CD4-positive, CD25-positive, alpha-beta regulatory T cell (primary cell): ENCODE results near the gene HAUS3. TPM values are rescaled to one million over a fixed set of nuclear protein-coding genes. Genes with fewer than 3 reads are reported as not detected.

ENCODE experiments used
- ATAC-seq, 2 donors: fragments of 150-1000 bp; cut with Tn5 transposase; one replicate each; pipeline ENCODE4 v1.10.0; 2021; ENCODE audit warnings: low read depth in 2 of 2, moderate number of reproducible peaks in 2 of 2, moderate library complexity in 1 of 2
- DNase-seq, 3 donors: peaks; one replicate each; pipeline versions ENCODE4 v3.0.0 to v3.0.0-alpha.2; 2012 to 2022; ENCODE audit warnings: mixed read lengths in 1 of 3
- H3K27ac ChIP-seq: one replicate; pipeline ENCODE4 v1.7.0; 2013; ENCODE audit warnings: mild to moderate bottlenecking, low read length; ENCODE audit not compliant: insufficient read depth, poor library complexity, severe bottlenecking
- H3K27me3 ChIP-seq: one replicate; pipeline ENCODE4 v1.7.0; 2013; ENCODE audit warnings: low read length; ENCODE audit not compliant: control insufficient read depth, insufficient read depth
- H3K36me3 ChIP-seq: one replicate; pipeline ENCODE4 v1.7.0; 2013; ENCODE audit warnings: mild to moderate bottlenecking, low read length, moderate library complexity; ENCODE audit not compliant: control insufficient read depth, insufficient read depth
- H3K4me1 ChIP-seq: 2 replicates; pipeline ENCODE4 v1.7.0; 2013; ENCODE audit warnings: mild to moderate bottlenecking, low read length; ENCODE audit not compliant: insufficient read depth, control insufficient read depth, poor library complexity, severe bottlenecking
- H3K4me3 ChIP-seq: one replicate; pipeline ENCODE4 v1.7.0; 2013; ENCODE audit warnings: low read depth, mild to moderate bottlenecking, low read length, moderate library complexity
- H3K9me3 ChIP-seq, 2 experiments: 1 replicate in 1 of 2; 2 replicates in 1 of 2; pipeline ENCODE4 v1.7.0; 2013; ENCODE audit warnings: low read length in 2 of 2, mild to moderate bottlenecking in 1 of 2, moderate library complexity in 1 of 2; ENCODE audit not compliant: control insufficient read depth in 2 of 2
- H3K27ac Mint-ChIP-seq, 3 donors: one replicate each; pipeline ENCODE4 v1.8.0; 2020 to 2022; ENCODE audit warnings: mild to moderate bottlenecking in 3 of 3, mixed read lengths in 3 of 3, moderate library complexity in 2 of 3
- H3K27me3 Mint-ChIP-seq: one replicate; pipeline ENCODE4 v1.8.0; 2022; ENCODE audit warnings: mild to moderate bottlenecking, mixed read lengths
- H3K36me3 Mint-ChIP-seq: one replicate; pipeline ENCODE4 v1.8.0; 2020; ENCODE audit warnings: mixed read lengths
- H3K4me1 Mint-ChIP-seq, 4 donors: one replicate each; pipeline ENCODE4 v1.8.0; 2020 to 2022; ENCODE audit warnings: mixed read lengths in 4 of 4, mild to moderate bottlenecking in 1 of 4
- H3K4me3 Mint-ChIP-seq, 4 donors: one replicate each; pipeline ENCODE4 v1.8.0; 2020 to 2022; ENCODE audit warnings: mild to moderate bottlenecking in 4 of 4, mixed read lengths in 4 of 4, moderate library complexity in 3 of 4
- H3K9me3 Mint-ChIP-seq, 7 donors: one replicate each; pipeline ENCODE4 v1.8.0; 2020 to 2022; ENCODE audit warnings: mixed read lengths in 7 of 7, mild to moderate bottlenecking in 3 of 7, moderate library complexity in 2 of 7
- polyA plus RNA-seq, 4 donors: library from polyadenylated mRNA; unstranded; fragments of 300-500 nt; fragmentation: Illumina TruSeq; gene quantifications; one replicate each; pipeline ENCODE4 v1.2.3, GENCODE V29; 2021
- total RNA-seq: library from RNA; stranded (reverse); gene quantifications from one replicate; pipeline ENCODE4 v1.2.3, GENCODE V29; 2022

The HAUS3 gene
- total and polyA plus RNA-seq, 5 donors from 2014 or later, result 27.5 to 140 (median 28.8) TPM

DNA sequence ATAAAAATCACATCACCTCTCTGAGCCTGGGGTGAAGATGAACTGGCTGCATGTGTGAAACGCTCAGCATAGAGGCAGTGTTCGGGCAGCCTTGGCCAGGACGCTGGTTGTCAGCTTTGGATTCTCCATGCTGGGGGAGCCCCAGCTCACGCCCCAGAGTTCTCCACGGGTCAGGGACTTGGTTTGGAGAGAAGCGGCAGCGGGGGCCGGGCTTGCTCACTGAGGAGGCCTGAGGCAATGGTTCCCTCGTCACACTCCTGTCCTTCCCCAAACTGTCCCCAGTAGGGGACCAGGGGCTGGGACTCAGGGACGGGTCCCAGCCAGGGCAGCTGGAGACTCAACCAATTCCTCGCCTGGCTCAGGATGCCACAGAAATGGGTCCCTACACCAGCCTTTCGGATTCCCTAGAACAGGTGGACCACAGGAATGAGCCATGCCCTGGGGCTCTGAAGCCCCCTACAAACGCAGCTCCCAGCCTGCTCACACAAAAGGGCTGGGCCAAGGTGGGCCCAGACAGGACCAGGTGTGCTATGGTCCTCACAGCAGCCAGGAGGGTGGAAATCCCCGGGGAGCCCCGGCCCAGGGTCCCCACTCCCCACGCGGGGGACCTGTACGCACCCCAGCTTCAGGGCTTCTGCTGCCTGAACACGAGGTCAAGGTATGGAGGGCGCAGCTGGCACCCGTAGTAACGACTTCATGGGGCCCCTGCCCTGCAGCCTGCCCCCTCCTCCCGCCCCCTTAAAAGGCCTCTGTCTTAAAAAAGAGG, 18.6 kb upstream of the HAUS3 start:
- H3K27me3 ChIP-seq, result no peaks in the 10 kb centered on the region
- peak overlapping the region; percentile 65 for H3K27ac ChIP-seq
- peaks cover 23% of the 10 kb centered on the region for H3K36me3 ChIP-seq
- Mint-ChIP-seq H3K4me1 (peaks cover 0 to 25% (median 3%) of the 10 kb centered on the region in 4 donors), H3K27ac (peak overlapping the region in 2 of 3 donors; percentile 32 to 82), H3K36me3 (no peaks in the 10 kb centered on the region), H3K9me3 (no peaks in the 10 kb centered on the region), H3K27me3 (no peaks in the 10 kb centered on the region), H3K4me3 (peak overlapping the region; percentile 61 to 90 (median 77))
- peak overlapping the region; percentile 15 for H3K4me3 ChIP-seq
- no peak for DNase-seq
- peaks cover 31% of the 10 kb centered on the region for H3K4me1 ChIP-seq
- H3K9me3 ChIP-seq, result no peaks in the 10 kb centered on the region
- no peak for ATAC-seq

DNA sequence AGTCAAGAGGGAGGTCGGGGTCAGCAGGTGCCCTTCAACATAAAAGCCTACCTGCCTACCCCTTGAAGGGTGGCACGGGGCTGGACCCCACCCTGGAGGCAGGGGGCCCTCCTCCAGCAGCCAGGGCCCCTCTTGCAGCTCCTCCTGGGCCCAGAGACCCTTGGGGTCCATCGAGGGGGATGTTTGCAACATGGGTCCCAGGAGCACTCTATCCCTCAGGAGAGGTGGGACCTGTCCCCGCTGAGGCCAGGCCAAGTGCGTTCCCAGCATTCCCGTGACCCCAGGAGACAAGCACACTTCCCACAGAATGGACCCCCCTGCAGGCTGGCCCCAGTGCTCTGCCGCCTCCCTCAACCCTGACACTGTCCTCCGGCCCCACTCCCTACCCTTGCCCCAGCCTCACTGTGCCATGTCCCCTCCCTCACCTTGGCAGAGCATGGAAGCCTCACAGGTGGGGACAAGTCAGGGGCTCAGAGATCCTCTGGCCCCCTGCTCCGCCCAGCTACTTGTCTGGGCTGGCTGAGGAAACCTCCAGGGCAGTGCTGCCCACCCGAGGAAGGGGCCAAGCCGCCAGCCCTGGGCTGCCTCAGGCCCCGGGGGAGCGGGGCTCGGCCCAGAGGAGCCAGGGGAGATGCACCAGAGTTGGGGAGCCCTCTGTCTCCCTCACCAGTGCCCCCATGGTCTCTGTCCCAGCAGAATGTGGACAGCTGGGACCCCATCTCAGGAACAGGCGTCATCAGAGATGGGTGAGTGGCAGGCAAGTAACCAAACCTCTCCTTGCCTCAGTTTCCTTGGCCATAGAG, 17.8 kb upstream of the HAUS3 start:
- H3K36me3 Mint-ChIP-seq, result peaks cover 3% of the 10 kb centered on the region
- H3K9me3 Mint-ChIP-seq, result no peaks in the 10 kb centered on the region
- H3K4me3 ChIP-seq, result peak overlapping the region; percentile 15
- no peaks in the 10 kb centered on the region for H3K27me3 ChIP-seq
- H3K4me1 Mint-ChIP-seq, result peaks cover 0 to 27% (median 1%) of the 10 kb centered on the region in 4 donors
- peak overlapping the region in 1 of 3 donors; percentile 73 for H3K27ac Mint-ChIP-seq
- H3K27me3 Mint-ChIP-seq, result no peaks in the 10 kb centered on the region
- no peaks in the 10 kb centered on the region for H3K9me3 ChIP-seq
- DNase-seq (no peak), ATAC-seq (no peak)
- H3K4me1 ChIP-seq, result peaks cover 31% of the 10 kb centered on the region
- H3K4me3 Mint-ChIP-seq, result peak overlapping the region; percentile 32 to 83 (median 66)
- H3K36me3 ChIP-seq, result peaks cover 29% of the 10 kb centered on the region
- peak overlapping the region; percentile 65 for H3K27ac ChIP-seq

DNA sequence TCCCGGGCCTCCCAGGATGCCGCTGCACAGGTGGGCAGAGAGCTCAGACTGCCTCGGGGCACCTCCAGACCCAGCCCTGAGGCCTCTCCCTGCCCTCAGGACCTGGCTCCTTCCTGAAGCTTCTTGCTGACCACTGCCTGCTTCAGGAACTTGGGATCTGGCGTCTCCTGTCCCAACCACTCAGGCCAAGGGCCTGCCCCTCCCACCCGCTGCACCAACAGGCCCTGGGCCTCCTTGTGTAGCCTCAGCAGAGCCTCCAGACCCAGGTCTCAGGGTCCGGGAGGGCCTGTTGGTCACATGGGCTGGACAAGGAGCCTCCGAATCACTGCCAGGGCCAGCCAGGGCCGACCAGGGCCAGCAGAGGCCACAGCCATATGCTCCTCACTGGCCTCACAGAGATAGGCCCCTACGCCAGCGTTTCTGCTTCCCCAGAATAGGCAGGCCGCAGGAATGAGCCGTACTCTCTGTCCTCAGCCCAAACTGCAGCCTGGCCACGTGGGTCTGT, 17.2 kb upstream of the HAUS3 start:
- no peak overlapping the region for H3K4me3 ChIP-seq
- Mint-ChIP-seq H3K27ac (no peak overlapping the region), H3K9me3 (no peaks in the 10 kb centered on the region), H3K4me1 (peaks cover 0 to 31% (median 2%) of the 10 kb centered on the region in 4 donors), H3K27me3 (no peaks in the 10 kb centered on the region), H3K36me3 (peaks cover 10% of the 10 kb centered on the region), H3K4me3 (peak overlapping the region in 2 of 4 donors; percentile 11 to 61)
- no peaks in the 10 kb centered on the region for H3K9me3 ChIP-seq
- no peak overlapping the region for H3K27ac ChIP-seq
- ATAC-seq, result no peak
- peaks cover 31% of the 10 kb centered on the region for H3K4me1 ChIP-seq
- peaks cover 36% of the 10 kb centered on the region for H3K36me3 ChIP-seq
- H3K27me3 ChIP-seq, result no peaks in the 10 kb centered on the region
- DNase-seq, result peak in 1 of 3 donors; percentile 0

DNA sequence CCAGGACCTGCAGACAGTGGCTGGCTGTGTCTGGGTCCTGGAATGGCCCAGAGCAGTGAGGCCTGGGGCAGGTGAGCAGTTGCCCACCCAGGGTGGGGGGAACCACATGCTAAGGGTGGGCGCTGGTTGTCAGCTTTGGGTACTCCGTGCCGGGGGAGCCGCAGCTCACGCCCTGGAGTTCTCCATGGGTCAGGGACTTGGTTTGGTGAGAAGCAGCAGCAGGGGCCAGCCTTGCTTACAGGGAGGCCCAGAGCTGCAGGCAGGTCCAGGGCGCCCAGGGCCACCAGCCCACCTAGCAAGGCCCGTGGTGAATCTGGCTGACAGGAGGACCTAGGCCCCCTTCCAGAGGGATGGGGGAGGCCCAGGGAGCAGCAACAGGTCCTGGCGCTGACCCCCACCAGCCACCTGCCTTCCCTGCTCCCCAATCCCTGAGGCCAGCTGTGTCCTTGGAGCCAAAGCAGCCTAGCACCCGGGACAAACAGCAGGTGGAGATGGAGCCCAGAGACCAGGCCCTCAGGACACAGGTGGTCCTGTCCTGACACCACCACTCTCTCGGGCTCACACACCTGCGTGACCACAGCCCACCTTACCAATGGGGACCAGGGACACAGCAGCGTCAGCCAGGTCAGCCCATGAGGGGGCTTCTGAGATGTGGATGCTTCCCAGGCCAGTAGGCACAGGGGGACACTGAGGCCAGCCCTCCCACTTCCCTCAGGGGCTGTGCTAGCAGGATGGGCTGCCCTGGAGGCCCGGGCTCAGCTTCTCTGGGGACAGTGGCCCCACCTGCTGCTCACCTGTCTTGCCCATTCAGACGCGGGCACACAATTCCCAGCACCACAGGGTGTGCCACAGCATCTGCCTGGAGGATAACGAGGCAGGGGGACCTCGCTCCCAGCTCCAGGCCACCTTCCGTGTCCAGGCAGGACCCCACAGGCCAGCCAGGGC, 16.4 kb upstream of the HAUS3 start:
- no peaks in the 10 kb centered on the region for H3K9me3 Mint-ChIP-seq
- Histone ChIP-seq H3K9me3 (no peaks in the 10 kb centered on the region), H3K27ac (no peak overlapping the region), H3K4me3 (no peak overlapping the region), H3K4me1 (peaks cover 31% of the 10 kb centered on the region), H3K36me3 (peaks cover 43% of the 10 kb centered on the region), H3K27me3 (no peaks in the 10 kb centered on the region)
- H3K27ac Mint-ChIP-seq, result no peak overlapping the region
- peak overlapping the region in 2 of 4 donors; percentile 27 to 38 for H3K4me3 Mint-ChIP-seq
- ATAC-seq, result no peak
- no peak for DNase-seq
- H3K36me3 Mint-ChIP-seq, result peaks cover 10% of the 10 kb centered on the region
- H3K27me3 Mint-ChIP-seq, result no peaks in the 10 kb centered on the region
- H3K4me1 Mint-ChIP-seq, result peaks cover 0 to 29% (median 2%) of the 10 kb centered on the region in 4 donors

DNA sequence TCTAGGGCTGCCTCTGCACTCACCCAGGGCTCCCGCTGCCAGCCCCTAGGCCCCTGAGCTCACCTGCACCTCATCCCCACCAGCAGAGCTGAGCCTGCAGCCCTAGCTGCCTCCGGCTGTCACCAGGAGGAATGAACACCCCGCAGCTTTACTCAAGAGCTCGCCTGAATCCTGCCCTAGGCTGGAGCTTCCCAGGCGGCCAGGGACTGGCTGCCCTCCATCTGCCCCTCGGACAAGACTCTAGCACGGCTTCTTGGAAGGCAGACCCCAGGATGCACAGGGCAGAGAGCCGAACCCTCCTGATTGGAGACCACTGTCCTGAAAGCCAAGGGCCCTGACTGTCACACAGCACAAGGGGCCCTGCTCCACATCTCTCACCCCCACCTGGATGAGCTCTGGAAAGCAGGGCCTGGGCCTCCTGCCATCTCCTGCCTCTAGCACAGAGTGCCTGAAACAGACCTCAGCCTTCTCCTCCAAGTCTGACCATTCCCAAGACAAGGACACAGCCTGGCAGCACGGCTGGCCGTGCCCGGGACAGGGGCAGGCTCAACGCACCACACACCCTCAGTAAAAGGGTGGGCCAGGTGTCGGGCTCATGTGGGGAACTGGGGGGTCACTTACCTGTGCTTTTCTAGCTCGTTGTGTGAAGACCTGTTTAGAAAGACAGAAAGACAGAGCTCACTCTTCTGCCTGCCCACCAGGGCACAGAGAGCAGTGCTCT, 15.6 kb upstream of the HAUS3 start:
- peak overlapping the region in 2 of 3 donors; percentile 42 to 48 for H3K27ac Mint-ChIP-seq
- H3K36me3 ChIP-seq, result peaks cover 46% of the 10 kb centered on the region
- H3K4me3 Mint-ChIP-seq, result peak overlapping the region in 1 of 4 donors; percentile 58
- peak in 1 of 3 donors; percentile 1 for DNase-seq
- H3K9me3 Mint-ChIP-seq, result no peaks in the 10 kb centered on the region
- peaks cover 25% of the 10 kb centered on the region for H3K4me1 ChIP-seq
- ATAC-seq, result no peak
- peaks cover 10% of the 10 kb centered on the region for H3K36me3 Mint-ChIP-seq
- peaks cover 0 to 29% (median 4%) of the 10 kb centered on the region in 4 donors for H3K4me1 Mint-ChIP-seq
- H3K4me3 ChIP-seq, result no peak overlapping the region
- no peak overlapping the region for H3K27ac ChIP-seq
- no peaks in the 10 kb centered on the region for H3K9me3 ChIP-seq
- no peaks in the 10 kb centered on the region for H3K27me3 ChIP-seq
- H3K27me3 Mint-ChIP-seq, result no peaks in the 10 kb centered on the region

DNA sequence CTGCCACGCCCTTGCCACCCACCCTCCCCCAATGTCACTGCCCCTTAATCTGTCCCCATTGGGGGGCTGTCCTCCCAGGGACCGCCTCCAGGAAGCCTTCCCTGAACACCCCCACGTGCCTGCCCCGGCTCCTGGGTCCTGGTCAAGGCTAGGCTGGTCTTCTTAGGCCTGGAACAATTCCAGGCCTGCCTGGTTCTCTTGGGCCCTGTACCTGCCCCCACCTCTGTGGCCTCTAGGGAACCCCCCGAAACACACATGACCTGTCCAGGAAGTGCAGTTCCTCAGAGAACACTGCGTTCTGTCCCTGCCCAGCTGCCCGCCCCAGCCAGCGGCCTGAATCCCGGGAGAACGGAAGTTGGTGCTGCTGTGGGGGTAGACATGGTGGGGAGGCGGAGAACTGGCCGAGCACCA, 14.9 kb upstream of the HAUS3 start:
- H3K27me3 ChIP-seq, result no peaks in the 10 kb centered on the region
- Mint-ChIP-seq H3K9me3 (no peaks in the 10 kb centered on the region), H3K27ac (peak overlapping the region in 1 of 3 donors; percentile 42), H3K27me3 (no peaks in the 10 kb centered on the region), H3K4me3 (peak overlapping the region in 2 of 4 donors; percentile 54 to 58), H3K4me1 (peaks cover 0 to 29% (median 4%) of the 10 kb centered on the region in 4 donors), H3K36me3 (peaks cover 10% of the 10 kb centered on the region)
- DNase-seq (no peak), ATAC-seq (no peak)
- peaks cover 50% of the 10 kb centered on the region for H3K36me3 ChIP-seq
- H3K9me3 ChIP-seq, result no peaks in the 10 kb centered on the region
- no peak overlapping the region for H3K4me3 ChIP-seq
- H3K4me1 ChIP-seq, result peaks cover 24% of the 10 kb centered on the region
- H3K27ac ChIP-seq, result no peak overlapping the region
